Suprapubic skin (tissue), 4 donors: Measurements from ENCODE around the gene ABCA4. TPM values are rescaled to one million over a fixed set of nuclear protein-coding genes. Genes with fewer than 3 reads are reported as not detected.

ENCODE experiments used
- DNase-seq, 2 donors: peaks; one replicate each; pipeline ENCODE4 v3.0.0-alpha.2; 2019; ENCODE audit warnings: low spot score in 2 of 2
- H3K27ac ChIP-seq: fragments of 200-600 bp; sonication (generic); one replicate; pipeline ENCODE4 v1.5.1; 2019
- H3K27me3 ChIP-seq: fragments of 200-600 bp; sonication (generic); one replicate; pipeline ENCODE4 v1.5.1; 2019
- H3K36me3 ChIP-seq: fragments of 200-600 bp; sonication (generic); one replicate; pipeline ENCODE4 v1.5.1; 2019
- H3K4me1 ChIP-seq: fragments of 200-600 bp; sonication (generic); one replicate; pipeline ENCODE4 v1.5.1; 2019
- H3K4me3 ChIP-seq: fragments of 200-600 bp; sonication (generic); one replicate; pipeline ENCODE4 v1.5.1; 2019; ENCODE audit warnings: mild to moderate bottlenecking
- H3K9me3 ChIP-seq: fragments of 200-600 bp; sonication (generic); one replicate; pipeline ENCODE4 v1.5.1; 2019
- EP300 ChIP-seq: sonication (generic); formaldehyde crosslinking; IDR thresholded peaks from one replicate; pipeline ENCODE4 v1.6.1; 2017; ENCODE audit warnings: antibody characterized with exemption
- POLR2A ChIP-seq, 2 donors: fragments of 450-650 bp; IDR thresholded peaks; one replicate each; pipeline ENCODE4 v1.6.1; 2017; ENCODE audit warnings: antibody characterized with exemption in 2 of 2, mild to moderate bottlenecking in 2 of 2, moderate library complexity in 2 of 2
- POLR2AphosphoS5 ChIP-seq, 3 donors: sonication (generic); formaldehyde crosslinking; IDR thresholded peaks; one replicate each; pipeline ENCODE4 v1.6.1; 2017; ENCODE audit warnings: antibody characterized with exemption in 3 of 3
- WGBS: methylation state at CpG from one replicate; pipeline ENCODE4 v1.1.5; 2018; 5-methylcytosine and 5-hydroxymethylcytosine counted together
- total RNA-seq, 4 donors: library from RNA; depleted of rRNA; stranded (reverse); fragments of >200 nt; gene quantifications; one replicate each; pipeline ENCODE4 v1.1.0, GENCODE V29; 2016
- TF ChIP-seq, protein P1 (sequence below), 2 donors: fragments of 200-600 bp in 1 of 2; fragments of 450-650 bp in 1 of 2; sonication (generic) in 1 of 2; IDR thresholded peaks; one replicate each; pipeline ENCODE4 v1.5.1; 2016 to 2019; ENCODE audit warnings: antibody characterized with exemption in 2 of 2, mild to moderate bottlenecking in 1 of 2, moderate library complexity in 1 of 2

ABCA4 gene
- total RNA-seq, 4 donors from 2014 or later: 2.8 to 6.8 (median 4.3) TPM

DNA sequence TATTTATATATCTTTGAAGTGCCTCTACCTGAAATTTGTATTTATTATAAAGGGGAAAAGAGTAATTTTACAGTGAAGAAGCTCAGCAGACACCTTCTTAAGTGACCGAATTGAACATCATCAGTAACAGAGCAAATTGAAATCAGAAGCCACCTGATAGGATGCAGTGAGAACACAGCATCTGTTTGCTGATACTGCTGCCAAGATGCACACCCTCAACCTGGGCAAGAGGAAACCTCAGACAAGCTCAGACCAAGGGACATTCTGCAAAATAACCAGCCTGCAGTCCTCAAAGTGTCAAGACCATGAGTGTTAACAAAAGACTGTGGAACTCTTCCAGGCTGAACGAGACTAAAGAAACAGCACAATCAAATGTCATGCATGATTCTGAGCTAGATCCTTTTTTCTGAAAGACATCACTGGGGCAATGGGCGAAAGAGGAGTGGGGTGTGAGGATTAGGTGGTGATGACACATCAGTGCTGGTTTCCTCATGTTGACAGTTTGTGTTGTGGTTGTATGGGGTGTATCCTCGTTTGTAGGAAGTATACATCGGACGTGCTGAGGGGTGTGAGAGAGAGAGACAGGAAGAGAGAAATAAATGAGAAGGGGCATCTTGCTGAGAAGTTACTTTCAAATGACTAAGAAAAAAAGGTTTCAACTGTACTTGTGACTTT, 103.7 kb downstream of the ABCA4 start:
- Histone ChIP-seq H3K9me3 (no peaks in the 10 kb centered on the region), H3K4me3 (no peak overlapping the region), H3K27ac (no peak overlapping the region), H3K36me3 (no peaks in the 10 kb centered on the region), H3K4me1 (peaks cover 4% of the 10 kb centered on the region), H3K27me3 (no peaks in the 10 kb centered on the region)
- WGBS: 57% methylated on average over 6 of the region's 6 CpGs
- no peak for DNase-seq
- TF ChIP-seq EP300: no peak
- TF ChIP-seq, protein P1, sequence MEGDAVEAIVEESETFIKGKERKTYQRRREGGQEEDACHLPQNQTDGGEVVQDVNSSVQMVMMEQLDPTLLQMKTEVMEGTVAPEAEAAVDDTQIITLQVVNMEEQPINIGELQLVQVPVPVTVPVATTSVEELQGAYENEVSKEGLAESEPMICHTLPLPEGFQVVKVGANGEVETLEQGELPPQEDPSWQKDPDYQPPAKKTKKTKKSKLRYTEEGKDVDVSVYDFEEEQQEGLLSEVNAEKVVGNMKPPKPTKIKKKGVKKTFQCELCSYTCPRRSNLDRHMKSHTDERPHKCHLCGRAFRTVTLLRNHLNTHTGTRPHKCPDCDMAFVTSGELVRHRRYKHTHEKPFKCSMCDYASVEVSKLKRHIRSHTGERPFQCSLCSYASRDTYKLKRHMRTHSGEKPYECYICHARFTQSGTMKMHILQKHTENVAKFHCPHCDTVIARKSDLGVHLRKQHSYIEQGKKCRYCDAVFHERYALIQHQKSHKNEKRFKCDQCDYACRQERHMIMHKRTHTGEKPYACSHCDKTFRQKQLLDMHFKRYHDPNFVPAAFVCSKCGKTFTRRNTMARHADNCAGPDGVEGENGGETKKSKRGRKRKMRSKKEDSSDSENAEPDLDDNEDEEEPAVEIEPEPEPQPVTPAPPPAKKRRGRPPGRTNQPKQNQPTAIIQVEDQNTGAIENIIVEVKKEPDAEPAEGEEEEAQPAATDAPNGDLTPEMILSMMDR (IDR thresholded peaks at IDR 0.05): no peak
- no peak for TF ChIP-seq POLR2A (IDR thresholded peaks at IDR 0.05)
- no peak for TF ChIP-seq POLR2AphosphoS5 (IDR thresholded peaks at IDR 0.05)

- 71% methylated on average over 3 of the region's 3 CpGs for WGBS
- H3K27me3 ChIP-seq: no peaks in the 10 kb centered on the region
- TF ChIP-seq POLR2A (IDR thresholded peaks at IDR 0.05): no peak
- TF ChIP-seq, protein P1 (IDR thresholded peaks at IDR 0.05): no peak
- TF ChIP-seq EP300: no peak
- no peak for TF ChIP-seq POLR2AphosphoS5 (IDR thresholded peaks at IDR 0.05)
- H3K4me3 ChIP-seq: no peak overlapping the region
- H3K9me3 ChIP-seq: no peaks in the 10 kb centered on the region
- no peaks in the 10 kb centered on the region for H3K36me3 ChIP-seq
- H3K27ac ChIP-seq: no peak overlapping the region
- no peaks in the 10 kb centered on the region for H3K4me1 ChIP-seq
- no peak for DNase-seq
Observed at GRCh38 chr1:94015489-94015817, 105.5 kb downstream of the ABCA4 start.

GRCh38 chr1:94014635-94015488, 106.1 kb downstream of the ABCA4 start:
- no peak overlapping the region for H3K4me3 ChIP-seq
- 83% methylated on average over 6 of the region's 6 CpGs for WGBS
- H3K36me3 ChIP-seq: no peaks in the 10 kb centered on the region
- no peaks in the 10 kb centered on the region for H3K27me3 ChIP-seq
- no peak for TF ChIP-seq POLR2AphosphoS5 (IDR thresholded peaks at IDR 0.05)
- TF ChIP-seq POLR2A (IDR thresholded peaks at IDR 0.05): no peak
- TF ChIP-seq, protein P1 (IDR thresholded peaks at IDR 0.05): no peak
- no peak for TF ChIP-seq EP300
- no peaks in the 10 kb centered on the region for H3K4me1 ChIP-seq
- no peak for DNase-seq
- no peaks in the 10 kb centered on the region for H3K9me3 ChIP-seq
- no peak overlapping the region for H3K27ac ChIP-seq

- Histone ChIP-seq H3K4me1 (no peaks in the 10 kb centered on the region), H3K27me3 (no peaks in the 10 kb centered on the region)
Observed at GRCh38 chr1:94014087-94014486, 106.9 kb downstream of the ABCA4 start.

More at GRCh38 chr1:94014087-94014486, 106.9 kb downstream of the ABCA4 start:
- 73% methylated on average over 6 of the region's 6 CpGs for WGBS
- Histone ChIP-seq H3K4me3 (no peak overlapping the region), H3K9me3 (no peaks in the 10 kb centered on the region), H3K36me3 (no peaks in the 10 kb centered on the region), H3K27ac (no peak overlapping the region)
- no peak for DNase-seq
- TF ChIP-seq, protein P1 (IDR thresholded peaks at IDR 0.05): no peak
- no peak for TF ChIP-seq EP300
- no peak for TF ChIP-seq POLR2A (IDR thresholded peaks at IDR 0.05)
- TF ChIP-seq POLR2AphosphoS5 (IDR thresholded peaks at IDR 0.05): no peak
